Measurements from ENCODE around the gene NPAS3.

NPAS3 gene

DNA sequence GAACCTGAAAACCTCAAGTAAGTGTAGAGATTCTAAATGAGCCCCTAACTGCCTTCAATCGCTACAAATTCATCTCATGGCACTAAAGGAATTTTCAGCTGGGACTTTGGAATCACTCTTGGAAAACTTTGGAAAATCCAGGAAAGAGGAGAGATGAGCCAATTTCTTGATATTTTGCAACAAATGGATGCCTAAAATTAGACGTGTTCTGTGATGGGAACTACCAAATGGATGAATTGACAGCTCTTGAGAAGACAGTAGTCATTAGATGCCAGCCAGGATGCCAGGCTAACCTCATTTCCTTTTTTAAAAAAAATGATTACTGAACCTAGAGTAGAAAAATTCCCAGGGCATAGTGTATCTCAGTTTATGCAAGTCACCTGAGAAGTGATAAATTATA lies 78.3 kb downstream of the NPAS3 start:
- DNase-seq, result no peak

DNA sequence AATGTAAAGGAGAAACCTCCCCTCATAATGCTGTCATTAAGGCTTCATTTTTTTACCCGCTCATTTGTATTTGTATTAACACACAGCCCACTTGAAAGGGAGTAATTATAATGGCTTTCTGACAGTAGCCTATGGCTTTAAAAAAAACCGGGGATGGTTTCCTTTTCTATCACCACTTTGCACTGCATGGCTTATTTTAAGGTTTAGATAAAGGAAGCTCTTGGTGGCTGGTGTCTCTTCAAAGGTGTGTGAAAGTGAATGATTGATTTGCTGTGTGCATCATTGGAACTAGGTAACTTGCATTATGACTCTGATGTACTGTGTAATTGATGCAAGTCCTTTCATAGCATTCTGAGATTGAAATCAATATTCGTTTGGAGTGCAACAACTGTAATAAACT lies 80.7 kb downstream of the NPAS3 start:
- no peak for DNase-seq

DNA sequence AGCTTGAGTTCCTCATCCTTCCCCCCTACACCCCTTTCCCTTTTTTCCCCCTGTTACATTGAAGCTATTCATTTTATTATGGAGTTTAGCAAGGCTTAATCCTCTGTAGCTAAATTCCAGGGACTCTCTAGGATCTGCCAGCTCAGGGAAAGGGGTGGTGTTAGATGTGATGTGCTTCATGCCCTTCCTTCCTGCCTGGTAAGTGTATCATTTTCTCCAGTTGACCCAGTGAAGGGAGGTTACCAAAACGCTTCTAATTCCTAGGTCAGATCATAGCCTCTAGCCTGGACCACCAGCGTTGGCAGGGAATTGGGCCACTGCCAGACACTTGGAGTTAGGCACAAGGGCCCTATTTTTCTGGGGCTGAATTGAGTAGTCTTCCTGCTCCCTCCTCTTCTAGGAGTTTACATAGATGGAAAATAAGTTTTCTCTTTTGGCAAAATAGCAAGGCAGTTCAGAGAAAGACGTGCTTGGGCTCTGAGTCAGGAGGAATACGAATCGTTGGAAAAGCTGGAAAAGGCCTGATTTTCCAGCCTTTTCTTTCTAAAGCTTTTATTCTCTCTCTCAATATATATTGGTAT lies 88.3 kb downstream of the NPAS3 start:
- DNase-seq, result peak; percentile 74

DNA sequence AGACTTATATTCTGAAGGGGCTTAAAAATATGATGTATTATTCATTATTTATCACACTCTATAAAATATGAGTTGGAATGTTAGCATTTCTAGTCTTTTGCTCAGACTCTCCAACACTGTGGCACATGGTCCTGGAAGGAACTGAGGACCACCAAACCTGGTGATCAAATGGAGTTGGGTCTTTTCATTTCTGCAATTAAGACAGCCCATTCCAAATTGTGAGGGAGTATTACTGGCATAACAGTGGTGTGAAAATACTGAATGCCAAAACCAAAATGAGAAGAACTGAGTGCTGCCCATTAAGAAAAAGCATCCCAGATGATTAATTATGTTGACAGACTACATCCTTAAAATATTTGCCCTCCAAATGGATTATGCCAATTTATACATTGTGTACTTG lies 90.8 kb downstream of the NPAS3 start:
- DNase-seq, result no peak

DNA sequence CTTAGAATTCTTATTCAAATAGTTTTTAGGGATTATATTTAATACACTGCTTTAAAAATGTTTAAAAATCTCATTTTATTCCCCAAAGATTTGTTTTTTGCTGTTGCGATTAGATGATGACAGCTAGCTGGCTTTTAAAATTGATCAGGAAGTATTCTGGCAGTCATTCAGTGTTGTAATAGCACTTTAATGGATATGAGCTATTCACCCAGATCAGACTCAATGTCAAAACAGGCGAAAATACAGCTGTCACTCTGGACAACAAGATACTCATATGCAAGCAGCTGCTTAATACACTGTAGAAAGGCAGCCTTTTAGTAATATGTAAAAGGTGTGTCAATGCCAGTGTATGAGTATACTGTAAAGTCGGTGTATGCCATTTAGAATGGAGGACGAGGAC lies 91.7 kb downstream of the NPAS3 start:
- DNase-seq, result no peak

DNA sequence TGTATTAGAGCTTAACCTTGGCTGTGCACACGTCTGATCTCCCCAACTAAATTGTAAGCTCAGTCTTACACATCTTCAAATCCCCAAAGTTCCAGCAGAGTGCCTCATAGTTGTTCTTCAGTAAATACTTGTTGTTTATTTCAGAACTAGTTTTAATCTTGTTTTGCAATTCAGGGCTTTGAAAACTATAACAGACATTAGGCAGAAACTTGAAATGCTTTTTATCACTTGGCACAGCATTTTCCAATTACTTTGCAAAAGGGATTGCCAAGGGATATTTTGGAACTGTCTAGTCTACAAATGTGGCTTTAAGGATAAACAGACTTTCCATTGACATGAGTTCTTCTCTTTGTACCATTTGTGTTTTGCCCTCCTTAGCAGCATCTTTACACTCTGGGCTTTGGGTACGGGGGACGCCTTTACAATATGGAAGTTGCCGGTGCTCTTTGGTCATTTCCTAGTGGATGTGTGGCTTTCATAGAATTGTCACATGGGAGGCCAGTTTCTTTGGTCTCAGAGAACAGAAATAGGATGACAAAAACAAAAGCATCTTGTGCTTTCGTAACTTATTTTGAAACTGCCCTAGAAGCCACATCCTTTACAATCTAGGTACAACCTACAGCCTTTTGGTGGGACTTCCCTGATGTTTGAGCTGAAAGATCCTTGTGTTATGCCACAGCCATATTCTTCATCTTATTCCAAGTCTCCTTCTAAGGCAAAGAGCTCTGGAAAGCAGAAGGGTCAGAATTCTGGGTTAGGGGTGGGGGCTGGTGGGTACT lies 96.9 kb downstream of the NPAS3 start:
- DNase-seq, result no peak

DNA sequence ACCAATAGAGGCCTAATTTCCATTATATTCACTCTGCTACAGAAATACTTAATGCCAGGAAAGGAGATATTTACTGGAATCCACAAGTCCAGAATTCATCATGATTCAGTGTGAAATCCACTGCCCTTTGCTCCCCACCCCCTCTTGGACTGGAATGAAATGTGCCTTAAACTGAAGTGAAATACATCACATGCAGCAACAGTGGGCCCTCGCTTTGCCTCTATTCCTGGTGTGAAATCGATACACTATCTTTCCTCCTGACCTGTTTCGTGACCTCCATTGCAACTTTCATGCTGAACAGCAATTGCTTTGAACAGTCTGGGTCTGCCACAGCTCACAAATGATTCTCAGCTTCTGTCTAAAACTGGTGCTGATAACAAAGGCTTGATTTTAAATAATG lies 100.6 kb downstream of the NPAS3 start:
- DNase-seq, result no peak

DNA sequence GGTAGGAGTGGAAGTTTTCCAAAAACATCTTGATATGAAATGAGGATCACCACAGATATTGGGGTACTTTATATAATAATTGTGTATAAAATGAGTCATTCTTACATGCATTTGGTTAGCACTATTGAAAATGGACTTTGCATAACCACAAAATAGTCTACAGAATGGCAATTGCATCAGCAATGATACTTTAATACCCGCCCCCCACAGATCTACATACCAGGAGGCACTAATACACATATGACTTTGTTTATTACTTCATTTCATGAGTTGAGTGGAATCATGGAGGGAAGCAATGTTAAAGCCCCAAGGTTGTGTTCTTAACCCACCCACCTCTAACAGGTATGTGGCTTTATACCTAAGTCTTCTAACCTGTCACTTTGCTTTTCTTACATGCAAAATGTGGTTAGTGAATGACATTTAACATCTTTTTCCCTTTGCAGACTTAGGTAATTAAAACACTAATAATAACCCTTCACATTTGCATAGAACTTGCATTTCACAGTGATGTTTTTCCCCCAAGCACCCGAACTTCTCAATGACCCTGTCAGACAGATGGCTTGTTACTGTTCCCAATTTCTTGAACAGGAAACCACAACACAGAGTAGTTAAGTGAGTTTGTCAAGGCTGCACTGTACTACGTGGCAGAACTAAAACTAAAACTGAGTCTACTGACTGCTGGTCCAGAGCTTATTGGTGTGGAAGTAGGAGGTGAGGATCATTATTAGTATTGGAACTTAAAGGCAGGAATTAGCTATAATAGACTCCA lies 101.9 kb downstream of the NPAS3 start:
- DNase-seq, result no peak

DNA sequence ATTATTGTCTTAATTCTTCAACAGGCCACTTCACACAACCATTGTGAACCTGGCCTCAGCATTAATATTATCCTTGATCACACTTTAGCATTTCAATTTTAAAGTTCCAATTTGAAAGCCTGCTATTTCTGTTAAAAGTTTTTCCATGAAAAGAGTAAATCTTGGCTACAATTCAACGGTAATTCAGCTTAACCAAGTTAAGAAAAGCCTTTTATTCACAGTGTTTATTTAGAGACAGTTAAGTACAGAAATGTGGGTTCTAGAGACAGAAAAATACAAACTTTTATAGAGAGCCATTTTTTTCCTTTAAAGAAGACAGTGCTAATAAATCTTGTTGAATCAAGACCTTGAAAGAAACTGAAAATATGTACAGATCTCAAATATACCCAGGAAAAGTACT lies 103.9 kb downstream of the NPAS3 start:
- DNase-seq, result no peak

DNA sequence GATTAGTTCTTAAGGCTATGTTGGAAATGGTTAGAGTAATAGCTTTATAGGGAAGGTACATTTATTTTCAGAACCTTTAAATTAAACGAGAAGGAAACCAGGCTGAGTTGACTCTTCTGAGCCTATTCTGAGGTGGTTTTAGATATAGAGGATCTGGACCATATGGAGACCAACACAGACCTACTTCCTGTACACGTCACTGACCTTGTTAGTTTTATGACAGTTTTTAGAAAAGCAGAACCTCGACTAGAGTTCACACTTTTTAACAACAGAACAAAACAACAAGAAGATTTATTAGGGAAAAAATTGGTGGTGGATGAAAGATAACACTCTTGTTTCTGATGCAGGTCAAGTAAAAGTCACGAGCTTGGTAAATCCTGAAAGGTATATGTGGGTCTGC lies 107.1 kb downstream of the NPAS3 start:
- no peak for DNase-seq

DNA sequence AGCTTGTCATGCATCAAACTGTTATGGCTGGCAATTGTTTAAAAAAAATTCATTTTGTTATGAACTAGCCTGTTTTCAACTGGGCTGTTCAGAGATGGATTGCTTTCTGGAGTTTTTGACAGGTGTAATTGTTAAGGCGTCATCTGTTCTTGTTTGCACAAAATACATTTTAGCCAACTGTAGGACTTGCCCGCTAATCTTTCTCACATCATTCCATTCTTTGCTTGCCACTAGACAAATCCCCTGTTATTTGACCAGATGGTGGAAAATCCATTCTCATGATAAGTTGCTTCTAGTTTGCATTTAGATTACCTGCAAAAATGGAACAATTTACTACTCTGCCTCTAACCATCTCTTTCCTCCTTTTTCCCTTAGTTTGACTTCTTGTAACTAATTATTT lies 114.3 kb downstream of the NPAS3 start:
- DNase-seq, result no peak

DNA sequence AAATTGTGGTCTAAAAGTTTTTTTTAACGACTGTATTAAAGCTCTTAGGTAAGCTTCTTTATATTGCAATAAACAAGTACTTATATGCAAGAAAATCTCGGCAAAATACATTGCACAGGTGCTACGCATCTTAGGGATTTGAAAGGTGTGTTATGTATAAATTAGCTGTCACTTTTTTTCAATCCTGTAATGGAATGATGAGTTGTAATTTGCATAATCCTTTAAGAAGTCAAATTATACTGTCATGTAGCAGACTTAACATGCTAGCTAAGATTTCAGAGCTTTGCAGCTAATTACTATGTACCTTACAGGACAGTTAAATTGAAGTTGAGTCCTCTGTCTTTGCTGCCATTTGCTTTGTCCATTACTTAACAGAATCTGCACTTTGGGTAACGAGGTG lies 117.5 kb downstream of the NPAS3 start:
- DNase-seq, result no peak

DNA sequence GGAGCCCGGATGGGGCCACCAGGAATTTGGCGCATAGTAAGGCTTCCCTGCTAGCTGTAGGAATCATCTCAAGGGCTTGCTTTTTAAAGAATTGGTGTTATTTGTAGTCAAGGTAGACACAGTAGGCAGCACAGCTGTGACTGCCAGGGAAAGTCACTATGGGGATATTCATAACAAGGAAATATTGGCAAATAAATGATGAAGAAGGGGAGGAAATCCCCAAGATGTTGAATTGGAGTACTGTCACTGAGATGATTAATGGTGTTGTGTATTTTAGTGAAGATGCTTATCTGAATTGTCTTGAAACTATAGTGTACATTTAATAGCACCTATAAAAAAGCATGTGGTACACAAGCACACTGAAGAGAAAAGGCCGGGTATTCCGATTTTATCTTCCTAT lies 118.9 kb downstream of the NPAS3 start:
- DNase-seq, result no peak

DNA sequence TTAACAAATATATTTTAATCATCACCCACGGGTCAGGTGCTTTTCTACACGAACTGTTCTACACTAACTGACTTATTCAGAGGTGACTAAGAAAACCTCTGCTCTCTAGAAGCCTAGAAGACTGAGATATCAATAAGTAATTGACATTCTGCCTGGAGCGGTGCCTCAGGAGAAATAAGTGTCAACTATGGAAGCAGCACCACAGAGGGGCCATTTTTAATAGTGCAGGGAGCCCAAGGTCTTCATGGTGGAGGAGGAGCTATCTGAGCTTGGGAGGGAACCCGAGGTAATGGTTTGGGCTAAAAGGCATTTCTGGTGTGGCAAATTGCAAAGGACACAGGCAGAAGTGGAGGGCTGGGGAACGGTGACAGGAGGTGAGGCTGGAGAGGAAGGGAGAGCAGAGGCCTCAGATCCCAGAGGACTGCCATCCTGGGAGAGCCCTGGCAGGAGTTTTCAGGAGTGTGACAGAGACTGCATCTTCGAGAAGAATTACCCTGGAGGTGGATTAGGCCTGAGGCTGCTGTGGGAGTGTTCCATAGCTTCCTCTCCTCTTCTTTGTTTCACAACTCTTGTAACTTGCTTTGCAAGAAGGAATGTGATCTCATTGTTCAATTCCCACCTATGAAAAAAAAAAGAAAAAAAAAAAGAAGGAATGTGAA lies 123.1 kb downstream of the NPAS3 start:
- DNase-seq, result no peak

DNA sequence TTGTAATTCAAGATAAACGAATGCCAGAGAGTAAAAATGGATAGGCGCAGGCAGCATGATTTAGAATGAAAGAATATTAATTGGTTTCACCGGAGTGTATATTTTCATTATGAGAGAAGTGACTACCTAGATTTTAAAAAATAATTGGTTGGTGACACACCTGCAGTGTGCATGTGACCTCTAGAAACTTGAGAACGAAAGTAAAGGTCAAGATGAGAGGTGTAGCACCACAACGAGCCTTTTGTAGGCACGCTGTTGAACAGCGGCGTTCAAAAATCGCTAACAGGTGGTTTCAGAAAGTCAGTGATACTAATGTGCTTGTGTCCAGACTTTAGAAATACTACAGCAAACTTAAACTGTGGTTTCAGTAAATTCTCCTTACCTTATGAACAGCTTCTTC lies 123.8 kb downstream of the NPAS3 start:
- no peak for DNase-seq

DNA sequence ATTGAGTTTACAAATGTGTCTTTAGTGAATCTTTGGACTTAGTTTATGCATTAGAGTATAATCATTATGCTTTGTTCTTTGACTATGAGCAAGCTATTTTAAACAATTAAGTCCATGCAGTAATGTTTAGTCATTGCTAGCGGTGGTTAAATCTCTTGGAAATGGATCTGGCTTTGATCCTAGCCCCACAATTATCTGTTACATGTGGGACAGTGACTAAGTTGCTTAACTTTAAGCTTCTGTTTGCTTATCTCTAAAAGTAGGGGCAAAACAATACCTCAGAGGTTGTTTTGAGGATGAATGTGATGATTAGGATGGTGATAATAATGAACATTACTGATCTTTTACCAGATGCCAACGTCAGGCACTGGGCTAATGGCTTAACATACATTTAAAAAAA lies 124.2 kb downstream of the NPAS3 start:
- DNase-seq, result no peak

DNA sequence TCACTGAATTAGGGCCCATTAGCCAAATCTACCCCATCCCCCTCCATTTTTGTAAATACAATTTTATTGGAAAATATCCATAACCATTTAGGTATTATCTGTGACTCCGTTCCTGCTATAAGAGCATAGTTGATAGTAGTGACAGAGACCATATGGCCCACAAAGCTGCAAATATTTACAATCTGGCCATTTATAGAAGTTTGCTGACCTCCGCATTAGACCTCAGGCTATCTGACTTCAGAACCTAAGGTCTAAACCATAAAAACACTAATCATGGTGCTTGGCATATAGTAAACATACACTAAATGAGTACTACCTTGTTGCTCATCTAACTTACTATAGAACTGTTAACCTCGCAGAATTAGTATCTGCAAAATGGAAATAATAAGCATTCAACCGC lies 124.8 kb downstream of the NPAS3 start:
- DNase-seq, result no peak

DNA sequence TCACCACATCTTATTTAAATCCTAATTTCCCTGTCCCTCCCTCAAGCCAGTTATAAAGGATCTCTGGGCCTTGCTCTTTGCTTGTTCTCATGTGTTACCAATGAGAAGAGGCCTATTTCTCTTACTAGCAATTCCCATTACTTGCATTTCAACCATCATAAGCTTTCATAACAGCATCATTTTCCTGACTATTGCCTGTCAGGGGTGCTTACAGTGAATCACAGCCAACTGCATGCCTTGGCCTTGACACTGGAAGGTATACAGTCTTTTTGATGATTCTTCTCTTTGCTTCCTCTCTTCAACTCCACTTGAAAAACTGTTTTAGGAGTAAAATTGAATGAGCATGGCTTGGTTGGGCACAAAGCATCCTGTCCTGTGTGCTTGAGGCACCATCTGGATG lies 127.0 kb downstream of the NPAS3 start:
- DNase-seq, result no peak

DNA sequence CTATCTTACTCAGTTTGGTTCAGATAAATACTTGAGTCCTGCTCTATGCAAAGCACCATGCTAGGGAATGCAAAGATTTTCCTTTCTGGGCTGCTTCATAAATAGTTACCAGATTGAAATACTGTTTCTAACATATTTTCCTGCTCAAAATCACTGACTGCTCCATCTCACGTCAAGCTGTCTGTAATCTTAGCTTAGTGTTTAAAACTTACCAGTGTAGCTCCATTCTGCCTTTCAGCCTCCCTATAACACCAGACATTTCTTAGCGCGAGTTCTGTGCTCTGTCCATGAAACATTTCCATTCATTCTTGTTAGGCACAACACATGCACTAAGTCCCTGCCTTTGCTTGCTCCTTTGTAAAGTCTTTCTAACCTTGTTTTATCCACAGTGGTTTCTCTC lies 129.4 kb downstream of the NPAS3 start:
- DNase-seq, result no peak

DNA sequence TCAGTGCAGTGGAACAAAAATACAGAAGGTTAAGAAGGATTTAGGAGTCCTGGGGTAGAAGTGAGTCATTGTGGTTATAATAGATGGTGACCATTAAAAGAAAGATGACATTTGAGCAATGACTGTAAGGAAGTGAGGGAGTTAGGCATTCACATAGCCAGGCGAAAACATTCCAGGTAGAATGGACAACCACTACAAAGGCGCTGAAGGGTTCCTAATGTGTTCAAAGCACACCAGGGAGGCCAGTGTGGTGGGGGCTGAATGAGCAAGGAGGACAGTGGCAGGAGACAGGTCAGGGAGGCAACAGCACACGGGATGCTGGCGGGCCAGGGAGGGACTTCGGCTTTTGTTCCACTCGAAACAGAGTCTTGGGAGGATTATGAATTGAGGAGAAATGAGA lies 129.9 kb downstream of the NPAS3 start:
- DNase-seq, result no peak

DNA sequence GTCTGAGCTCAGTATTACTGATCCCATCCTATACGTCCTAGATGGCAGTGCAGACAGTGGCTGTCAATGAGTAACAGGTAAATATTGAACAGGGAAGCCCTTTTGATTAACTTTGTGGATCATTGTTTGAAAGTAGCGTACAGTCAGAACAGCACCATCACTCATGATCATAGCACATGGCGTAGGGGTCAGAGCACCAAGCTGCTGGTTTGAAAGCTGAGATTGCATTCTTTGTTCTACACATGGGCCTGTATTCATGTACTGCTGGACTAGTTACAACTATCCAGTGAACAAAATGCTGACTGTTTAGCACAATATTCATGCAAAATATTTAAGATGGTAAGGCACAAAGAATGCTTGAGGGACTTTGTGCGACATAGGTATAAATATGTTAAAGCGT lies 131.8 kb downstream of the NPAS3 start:
- DNase-seq, result no peak

DNA sequence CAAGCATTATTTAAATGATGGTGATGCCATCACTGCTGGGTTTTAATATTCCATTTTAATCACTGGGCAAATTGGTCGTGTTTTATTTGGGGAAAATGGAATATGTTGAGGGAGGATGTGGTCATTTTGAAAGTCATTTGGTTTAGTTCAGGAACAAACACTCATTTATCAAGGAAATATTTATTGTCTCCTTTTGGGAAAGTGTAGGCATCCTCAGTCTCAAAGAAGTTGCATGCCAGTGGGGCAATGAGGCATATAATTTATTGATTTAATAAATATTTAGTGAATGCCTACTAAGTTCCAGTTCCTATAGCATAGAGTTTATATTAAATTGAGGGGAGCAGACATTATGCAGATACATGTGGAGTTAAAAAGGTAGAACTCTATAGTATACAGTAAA lies 134.3 kb downstream of the NPAS3 start:
- DNase-seq, result no peak

DNA sequence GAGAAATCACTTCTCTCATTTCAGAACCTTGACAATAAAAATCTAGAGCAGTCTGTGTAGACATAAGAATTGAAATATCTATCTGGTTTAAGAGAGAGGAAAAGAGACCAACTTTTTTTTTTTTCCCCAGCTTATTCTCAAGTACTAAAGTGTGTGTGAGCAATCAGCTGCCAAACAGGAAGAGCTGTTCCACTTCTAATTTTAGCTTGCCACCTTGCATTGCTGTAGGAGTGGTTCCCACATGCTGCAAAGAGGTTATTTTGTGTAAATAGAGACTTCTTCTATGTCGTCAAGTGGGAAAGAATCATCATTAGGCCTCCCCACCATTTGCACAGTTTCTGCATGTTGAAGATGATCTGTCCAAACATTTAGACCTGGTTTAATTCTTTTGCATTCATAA lies 142.6 kb downstream of the NPAS3 start:
- no peak for DNase-seq

DNA sequence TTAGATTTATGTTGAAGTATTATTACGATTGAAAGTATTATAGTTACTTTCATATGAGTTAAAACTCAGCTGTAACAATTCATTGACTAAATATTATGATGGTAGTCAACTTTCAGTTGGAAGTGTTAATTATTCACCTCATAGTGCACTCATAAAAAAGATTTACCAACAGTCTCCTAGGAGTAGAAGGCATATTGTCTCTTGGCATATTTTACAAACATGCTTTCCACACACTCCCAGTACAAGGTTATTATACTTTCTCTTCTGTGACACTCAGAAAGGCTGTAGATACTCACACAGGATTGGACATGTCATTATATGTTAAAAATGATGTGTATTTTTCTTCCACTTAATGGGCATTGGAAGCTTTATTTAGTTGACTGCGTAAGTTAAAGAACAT lies 147.1 kb downstream of the NPAS3 start:
- no peak for DNase-seq
